HG02798 (cell line): Measurements from ENCODE around the gene TGFBI.
A peak's percentile ranks its signal among the peaks of the same experiment; 100 is the strongest.

Experiments used
- ATAC-seq: cut with Tn5 transposase; IDR thresholded peaks from one replicate; pipeline ENCODE4 v1.9.1; 2021; ENCODE audit warnings: mild to moderate bottlenecking; ENCODE audit not compliant: unreplicated experiment, poor library complexity

TGFBI gene

DNA sequence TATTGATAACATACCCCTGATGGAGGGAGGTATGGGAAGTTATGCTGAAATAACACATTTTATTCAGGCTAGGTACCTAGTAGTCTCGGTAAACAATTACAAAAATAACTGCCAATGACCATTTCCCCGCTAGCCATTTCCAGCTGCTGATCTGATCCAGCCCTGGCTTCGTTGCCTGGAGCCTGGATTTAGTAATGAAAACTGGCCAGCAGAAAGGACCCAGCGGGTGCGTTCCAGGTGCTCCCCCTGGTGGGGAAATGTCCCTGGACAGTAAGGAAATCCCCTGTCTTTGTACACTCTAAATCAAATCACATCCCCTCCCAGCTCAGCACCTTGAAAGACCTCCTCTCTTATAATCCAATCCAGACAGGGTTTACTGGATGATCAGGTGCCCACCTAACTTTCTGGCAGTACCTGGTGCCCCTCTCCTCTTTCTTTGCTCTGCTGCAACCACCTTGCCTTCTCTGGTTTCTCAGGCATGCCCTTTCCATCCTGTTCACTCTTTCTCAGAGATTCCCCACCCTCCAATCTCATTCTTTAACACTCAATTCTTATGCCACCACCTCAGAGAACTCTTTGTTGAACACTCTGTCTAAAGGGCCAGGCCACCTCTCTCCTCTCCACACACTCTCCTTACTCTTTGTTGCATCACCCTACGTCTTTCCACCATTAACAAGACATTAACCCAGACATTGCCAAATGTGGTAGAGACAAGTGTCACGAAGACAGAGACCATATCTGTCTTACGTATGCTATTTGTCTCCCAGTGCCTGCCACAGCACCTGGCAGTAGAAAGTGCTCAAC, 53.8 kb downstream of the TGFBI start:
- ATAC-seq: no peak

DNA sequence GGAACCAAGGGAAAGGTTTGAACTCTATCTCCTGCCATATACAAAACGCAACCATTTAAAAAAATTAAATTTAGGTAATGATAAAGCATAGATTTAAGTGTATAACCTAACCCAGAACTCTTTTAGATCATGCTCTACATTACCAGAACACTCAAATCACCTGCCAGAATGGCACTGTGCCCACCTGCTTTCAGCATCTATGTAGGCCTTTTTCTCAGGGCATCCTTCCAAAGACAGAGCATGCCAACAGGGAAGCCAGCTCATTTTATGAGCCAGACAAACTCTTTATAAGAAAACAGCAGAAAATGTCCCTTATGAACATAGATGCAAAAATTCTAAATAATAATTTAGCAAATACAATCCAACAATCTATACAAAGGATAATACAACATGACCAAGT, 55.9 kb downstream of the TGFBI start:
- no peak for ATAC-seq

DNA sequence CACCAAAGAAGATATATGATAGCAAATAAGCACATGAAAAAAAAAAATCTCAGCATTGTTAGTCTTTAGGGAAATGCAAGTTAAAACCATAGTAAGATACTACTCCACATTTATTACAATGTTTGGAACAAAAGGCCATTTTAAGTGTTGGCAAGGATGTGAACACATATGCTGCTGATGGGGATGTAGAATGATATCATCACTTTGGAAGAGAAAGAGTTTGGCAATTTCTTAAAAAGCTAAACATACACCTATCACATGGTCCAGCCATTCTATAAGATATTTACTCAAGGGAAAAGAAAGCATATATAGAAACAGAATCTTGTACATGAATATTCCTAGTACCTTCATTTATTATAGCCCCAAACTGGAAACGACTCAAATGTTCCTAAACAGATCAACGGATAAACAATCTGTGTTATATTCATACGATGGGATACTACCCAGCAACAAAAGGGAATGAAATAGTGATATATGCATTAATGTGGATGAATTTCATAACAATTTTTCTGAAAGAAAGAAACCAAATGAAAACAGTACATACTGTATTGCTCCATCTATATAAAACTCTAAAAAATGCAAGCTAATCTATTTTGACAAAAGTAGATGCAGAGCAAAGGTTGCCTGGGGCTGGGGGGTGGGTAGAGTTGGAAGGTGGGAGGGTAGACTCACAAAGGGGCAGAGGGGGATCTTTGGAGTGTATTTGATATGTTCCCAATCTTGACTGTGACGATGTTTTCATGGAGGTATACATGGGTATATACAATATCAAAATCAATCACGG, 58.2 kb downstream of the TGFBI start:
- no peak for ATAC-seq

DNA sequence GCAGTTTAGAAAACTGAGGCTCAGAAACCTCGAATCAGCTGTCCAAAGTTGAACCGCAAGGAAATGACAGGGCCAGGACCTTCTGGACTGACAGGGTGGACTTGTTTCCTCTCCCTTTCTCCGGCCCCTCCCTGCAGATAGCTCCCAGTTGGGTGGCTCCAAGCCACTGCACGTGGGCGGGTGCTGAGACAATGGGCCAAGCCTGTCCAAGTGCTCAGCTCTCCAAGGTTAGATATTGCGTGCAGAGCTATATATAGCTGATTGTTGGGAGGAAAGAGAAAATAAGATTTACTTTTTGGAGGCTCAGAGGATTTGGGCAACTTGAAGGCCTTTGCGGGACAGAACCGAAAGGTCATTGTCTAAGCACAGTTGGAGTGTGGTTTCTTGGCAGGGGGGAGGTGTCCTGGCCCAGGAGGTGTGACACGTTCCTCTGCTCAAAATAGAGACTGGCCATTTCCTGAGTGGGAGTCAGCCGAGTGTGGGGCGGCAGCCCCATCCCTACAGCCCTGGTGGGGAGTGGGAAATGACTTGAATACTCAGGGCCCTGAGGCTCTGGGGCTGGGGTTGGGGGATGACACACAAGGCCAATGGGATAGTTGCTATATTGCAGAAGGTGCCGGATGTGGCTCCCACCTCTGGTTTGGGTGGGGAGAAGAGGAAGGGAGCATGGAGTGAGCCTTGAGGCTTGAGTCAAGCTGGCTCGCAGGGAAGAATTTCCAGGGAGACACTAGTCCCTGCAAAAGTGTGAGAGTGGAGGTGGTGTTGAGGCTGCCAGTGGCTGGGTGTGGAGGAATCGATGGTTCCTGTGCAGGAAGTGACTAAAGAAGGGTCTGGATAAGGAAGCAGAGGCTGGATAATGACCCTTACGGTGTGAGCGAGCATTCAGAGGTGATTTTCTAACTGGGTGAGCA, 59.4 kb downstream of the TGFBI start:
- no peak for ATAC-seq

DNA sequence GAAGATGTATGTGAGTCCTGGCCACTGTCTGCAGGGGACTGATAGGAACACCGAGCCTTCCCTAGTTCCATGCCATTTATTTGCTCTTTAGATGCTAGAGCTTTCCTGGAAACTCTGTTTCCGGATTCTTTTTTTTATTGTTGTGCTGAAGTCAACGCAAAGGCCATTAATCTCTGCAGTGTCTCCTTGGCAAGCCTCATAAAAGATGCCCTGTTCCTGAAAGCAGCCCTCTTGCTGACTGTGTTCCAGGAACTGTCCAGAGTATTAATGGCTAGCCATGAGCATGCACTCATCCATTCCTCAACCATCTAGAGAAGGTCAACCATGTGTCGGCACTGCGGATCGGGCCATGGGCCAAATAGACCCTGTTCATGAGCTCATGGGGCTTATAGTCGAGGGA, 61.0 kb downstream of the TGFBI start:
- no peak for ATAC-seq

DNA sequence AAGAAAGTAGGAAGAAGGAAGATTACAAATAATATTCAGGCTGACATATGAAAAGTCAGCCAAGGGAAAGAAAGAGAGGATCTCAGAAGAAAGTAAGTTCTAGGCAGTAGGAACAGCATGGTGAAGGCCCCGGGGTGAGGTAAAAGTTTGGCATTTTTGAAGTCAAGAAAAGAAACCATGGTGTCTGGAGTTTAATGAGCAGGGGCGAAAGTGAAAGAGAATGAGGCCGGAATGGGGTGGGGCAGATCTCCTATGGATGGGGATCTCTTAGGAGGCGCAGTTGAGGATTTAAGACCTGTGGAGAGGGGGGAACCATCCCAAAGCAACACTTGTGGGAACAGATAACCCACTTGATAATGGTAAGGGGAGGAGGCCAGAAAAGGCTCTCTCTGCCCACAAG, 61.5 kb downstream of the TGFBI start:
- ATAC-seq: no peak

DNA sequence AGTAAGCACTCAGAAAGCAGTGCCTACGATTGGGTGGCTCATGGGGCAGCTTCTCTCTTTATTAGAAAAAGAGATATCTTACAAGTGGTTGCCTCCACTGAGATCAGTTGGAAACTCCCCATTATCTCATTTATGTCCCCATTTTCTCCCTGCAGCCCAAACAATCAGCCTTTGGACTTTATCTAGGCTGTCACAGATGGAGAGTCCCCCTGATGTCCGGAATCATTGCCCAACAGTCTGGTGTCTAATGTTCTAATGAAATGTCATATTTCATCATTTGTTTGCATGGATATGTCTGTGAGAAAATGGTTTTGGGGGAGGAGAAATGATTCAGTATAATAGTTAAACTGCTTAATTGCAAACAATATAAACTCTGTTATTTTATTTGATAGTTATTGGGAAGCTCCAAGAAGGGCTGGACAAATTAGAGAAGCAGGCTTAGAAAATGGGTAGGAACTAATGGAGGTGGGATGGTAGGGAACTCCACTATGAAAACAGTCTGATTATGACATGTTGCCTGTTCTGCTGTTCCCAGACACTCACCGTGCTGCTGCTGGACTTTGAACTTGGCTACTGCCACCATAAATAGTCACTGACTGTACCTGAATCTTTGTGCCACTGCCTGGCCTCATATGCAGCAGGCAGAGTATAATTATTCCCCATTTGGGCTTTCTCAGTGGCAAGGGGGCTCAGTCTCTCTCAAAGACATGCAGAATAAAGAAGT, 65.6 kb downstream of the TGFBI start:
- ATAC-seq: no peak

DNA sequence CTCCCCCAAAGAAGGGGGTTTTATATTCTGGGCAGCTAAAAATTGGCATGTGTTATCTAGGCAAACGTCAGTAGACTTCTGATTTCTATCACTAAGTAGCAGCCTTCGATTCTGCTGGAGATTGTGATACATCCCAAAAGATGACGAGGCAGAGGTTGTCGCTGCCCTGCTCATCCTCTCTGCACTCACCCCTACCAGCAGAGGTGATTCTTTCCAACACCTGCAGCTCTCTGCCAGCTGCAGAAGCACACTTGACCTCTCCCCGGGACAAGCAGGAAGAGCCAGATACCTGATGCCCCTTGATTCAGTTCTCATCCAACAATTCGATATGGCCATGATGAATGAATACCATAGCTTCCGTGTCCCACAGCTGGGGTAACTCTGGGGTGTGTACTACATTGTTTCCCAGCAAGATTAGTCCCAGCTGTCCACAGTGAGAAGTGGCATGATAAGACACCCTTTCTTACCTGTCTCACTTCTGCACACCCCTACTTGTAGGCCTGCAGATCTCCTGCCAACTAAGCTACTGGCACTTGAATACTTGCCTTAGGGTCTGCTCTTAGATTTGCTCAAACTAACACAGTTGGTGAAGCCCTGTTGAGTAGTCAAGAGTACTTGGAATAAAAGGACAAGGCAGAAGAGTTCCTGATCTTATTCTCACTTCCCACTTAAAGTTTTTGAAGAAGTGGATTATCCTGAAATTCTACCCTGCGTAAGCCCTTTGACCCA, 66.3 kb downstream of the TGFBI start:
- ATAC-seq: no peak

DNA sequence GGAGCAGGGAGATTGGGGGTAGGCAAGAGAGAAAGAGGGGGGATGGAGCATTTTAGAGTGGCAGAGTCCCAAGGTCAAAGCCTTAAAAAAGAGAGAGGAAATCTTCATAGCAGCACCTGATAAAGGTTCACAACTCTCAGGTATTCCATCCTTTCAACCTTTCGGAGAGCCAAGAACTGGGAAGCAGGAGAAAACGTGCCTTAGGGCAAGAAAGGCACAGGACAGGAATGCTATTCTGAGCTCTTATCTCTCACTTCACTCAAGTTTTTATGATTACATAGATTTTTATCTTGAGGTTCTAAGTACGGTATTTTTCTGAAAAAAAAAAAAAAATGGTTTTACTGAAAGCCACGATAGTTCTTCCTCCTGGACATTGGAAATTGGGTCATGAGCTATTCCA, 69.4 kb downstream of the TGFBI start:
- no peak for ATAC-seq

DNA sequence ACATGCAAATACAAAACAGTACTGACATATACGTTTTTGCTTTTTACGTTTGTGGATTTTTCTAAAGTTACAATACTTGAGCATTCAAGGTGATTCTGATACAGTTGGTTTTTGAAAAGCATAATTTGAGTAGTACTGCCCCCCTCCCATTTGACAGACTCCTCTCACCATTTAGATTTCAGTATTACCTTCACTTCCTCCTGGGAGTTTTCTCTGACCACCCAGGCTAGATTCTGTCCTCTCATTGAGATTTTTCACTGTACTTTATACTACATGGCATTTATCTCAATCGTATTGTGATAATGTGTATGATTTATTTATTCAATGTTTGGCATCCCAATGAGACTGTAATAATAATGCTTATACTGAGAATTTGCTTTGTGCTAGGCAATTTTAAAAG, 71.1 kb downstream of the TGFBI start:
- no peak for ATAC-seq

DNA sequence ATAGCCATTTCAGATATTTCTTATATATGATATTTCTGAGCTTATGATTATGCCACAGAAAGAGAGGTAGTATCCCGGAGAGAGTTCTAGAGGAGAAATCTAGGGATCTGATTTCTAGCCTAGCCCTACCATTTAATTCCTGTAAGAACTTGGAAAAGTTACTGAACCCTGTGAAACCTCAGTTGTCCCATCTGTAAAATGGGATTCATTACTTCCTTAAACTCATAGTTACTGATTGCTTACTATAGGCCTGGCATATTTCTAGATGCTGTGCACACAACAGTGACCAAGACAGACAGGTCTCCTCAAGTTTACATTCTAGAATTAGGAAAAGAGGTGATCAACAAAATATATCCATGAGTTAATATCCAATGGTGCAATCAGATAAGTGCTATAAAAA, 73.1 kb downstream of the TGFBI start:
- no peak for ATAC-seq

DNA sequence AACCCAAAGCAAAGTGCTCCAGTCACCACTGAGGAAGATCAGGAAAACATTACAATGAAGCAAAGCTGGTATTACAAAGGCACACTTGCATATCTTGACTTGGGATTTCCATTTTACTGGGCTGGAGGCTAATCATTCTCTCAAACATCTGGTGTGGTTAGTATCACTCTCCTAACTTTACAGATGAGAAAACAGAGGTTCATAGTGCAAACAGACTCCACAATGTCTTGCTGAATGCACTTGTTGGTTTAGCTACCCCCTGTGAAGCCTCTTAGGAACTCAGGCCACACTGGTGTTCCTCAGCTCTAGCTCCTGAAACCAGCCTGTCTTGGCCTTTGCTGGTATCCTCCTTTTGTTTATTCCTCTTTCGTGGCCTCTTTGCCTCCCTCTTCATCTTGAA, 74.3 kb downstream of the TGFBI start:
- ATAC-seq: peak; percentile 66

DNA sequence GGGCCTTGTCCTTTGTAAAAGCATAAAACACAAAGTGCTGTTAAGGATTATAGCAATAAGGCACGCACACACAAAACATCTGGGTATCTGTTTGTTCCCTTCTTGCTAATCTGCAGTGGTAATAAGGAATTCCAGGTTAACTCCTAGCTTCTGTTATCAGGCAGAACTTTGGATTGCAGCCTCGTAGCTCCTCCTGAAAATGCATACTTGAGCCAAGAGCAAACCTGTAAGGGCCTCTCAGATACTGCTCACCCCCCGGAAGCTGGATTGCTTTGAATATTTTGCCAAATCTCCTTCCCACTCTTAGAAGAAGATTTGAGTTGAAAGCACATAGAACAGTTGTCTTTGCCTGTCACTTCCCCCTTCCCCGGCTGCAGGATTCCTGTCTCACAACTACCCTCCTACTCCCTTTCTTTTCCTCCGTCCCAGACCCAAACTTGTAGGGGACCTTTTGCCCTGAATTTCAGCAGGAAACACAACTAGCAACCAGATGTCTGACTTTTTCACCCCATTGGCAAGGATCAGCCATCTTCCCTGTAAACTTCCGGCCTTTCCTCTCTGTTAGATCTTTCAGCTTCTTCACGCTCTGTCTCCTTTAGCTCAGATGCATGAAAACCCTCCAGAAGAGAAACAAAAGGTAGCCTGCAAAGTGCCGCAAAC, 75.6 kb downstream of the TGFBI start:
- ATAC-seq: no peak

DNA sequence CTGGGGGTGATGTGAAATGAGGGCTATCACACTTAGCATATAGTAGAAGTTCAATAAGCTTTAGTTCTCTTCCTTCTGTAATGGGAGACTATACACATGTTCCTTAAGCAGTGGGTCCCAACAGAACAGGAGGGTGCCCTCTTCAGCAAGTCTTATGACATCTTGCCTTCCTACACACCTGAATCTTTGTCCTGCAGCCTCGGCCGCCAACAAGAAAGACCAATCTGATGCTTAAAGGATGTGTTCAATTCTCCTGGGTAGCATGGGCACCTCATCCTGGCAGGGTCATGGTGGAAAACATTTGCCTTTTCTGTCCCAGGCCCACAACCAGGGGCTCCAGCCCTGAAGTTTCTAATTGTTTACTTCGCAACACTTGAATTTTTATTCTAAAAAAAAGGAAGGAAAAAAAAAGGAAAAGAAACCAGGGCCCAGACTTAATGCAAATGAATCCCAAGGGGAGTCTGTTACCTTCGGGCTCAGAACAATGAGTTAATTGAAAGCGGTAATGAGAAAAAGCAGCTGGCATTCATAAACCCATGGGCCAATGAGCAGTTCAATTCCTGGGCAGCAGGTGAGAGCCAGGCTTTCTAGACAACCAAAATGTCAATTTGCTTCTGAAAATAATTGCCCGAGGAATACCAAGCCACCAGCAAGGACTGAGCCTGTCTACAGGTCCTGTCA, 77.7 kb downstream of the TGFBI start:
- no peak for ATAC-seq

DNA sequence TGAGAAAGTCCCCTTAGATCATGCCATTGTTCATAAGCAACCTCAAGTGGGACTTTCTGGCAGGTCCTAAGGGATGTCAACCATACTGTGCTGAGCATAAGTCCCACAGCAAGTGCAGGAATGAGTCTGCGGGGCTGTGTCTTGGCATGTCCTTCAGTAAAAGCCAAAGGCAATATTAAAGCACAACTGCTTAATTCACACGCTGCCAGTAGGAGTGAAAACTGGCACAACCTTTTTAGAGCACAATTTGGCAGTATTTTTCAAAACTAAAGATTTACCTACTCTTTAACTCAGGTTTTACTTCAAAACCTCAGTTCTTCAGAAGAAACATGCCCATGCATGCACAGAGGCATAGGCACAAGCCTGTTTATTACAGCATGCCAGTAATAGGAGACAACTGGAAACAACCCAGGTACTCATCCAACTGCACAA, 79.4 kb downstream of the TGFBI start:
- ATAC-seq: peak; percentile 76

DNA sequence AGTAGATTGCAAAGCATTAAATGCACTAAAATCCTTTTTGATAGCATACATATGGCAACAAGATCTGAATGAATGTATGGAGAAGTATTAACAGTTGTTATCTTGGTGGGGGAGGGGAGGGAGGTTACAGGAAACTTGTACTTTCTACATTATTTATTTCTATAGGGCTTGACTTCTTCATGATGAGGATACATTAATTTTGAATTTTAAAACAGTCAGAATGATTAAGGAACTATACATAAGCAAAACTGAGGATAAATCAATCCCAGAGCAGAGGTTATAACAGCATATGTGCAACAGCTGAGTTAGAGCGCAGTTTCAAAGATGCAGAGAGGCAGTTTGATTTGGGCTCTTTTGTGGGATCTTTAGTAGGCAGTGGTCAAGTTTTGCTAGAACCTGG, 80.0 kb downstream of the TGFBI start:
- ATAC-seq: no peak

DNA sequence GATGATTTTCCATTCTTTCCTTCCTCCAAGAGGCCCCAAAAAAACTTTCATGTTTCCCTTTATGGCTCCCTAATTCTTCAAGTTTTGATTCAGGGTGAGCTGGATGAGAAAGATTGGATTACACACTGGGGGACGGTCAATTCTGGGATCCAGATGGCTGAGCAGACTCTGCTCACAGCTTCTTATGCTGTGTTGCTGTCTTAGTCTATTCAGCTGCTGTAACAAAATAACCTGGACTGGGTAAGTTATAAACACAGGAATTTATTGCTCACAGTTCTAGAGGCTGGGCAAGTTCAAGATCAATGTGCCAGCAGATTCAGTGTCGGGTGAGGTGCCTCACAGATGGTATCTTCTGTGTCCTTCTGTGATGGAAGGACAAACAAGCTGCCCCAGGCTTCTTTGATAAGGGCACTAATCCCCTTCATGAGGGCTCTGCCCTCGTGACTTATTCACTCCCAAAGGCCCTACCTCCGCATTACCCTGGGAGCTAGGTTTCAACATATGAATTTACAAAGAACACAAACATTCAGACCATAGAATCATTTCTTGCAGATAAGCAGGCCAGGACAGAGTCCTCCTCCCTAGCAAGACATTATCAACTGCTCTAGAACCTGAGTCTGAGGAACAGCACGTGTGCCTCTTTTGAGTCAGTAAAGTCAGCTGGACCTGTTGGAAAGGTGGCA, 80.8 kb downstream of the TGFBI start:
- ATAC-seq: no peak
